Right lobe of liver (tissue), 6 donors: ENCODE results near the gene EVA1A. TPM values are rescaled to one million over a fixed set of nuclear protein-coding genes. Genes with fewer than 3 reads are reported as not detected.

Source experiments
- ATAC-seq, 4 donors: fragments of 200-7000 bp; cut with Tn5 transposase; one replicate each; pipeline ENCODE4 v1.9.1; 2020; ENCODE audit warnings: mild to moderate bottlenecking in 4 of 4, moderate library complexity in 4 of 4
- DNase-seq, 3 donors: peaks; one replicate each; pipeline ENCODE4 v3.0.0-alpha.2; 2020
- H3K27ac ChIP-seq, 3 donors: fragments of 200-600 bp; one replicate each; pipeline ENCODE4 v1.8.0; 2022
- H3K27me3 ChIP-seq, 2 donors: fragments of 200-600 bp; one replicate each; pipeline ENCODE4 v1.8.0; 2022
- H3K36me3 ChIP-seq, 4 donors: fragments of 200-600 bp; sonication (generic) in 1 of 4; one replicate each; pipeline versions ENCODE4 v1.5.1 to v1.8.0; 2017 to 2022; ENCODE audit warnings: control low read depth in 1 of 4
- H3K4me1 ChIP-seq, 4 donors: fragments of 200-600 bp; sonication (generic) in 1 of 4; one replicate each; pipeline versions ENCODE4 v1.5.1 to v1.8.0; 2017 to 2022; ENCODE audit warnings: control low read depth in 1 of 4
- H3K4me3 ChIP-seq, 3 donors: fragments of 200-600 bp; one replicate each; pipeline ENCODE4 v1.8.0; 2022
- H3K9me3 ChIP-seq, 4 donors: fragments of 200-600 bp; sonication (generic) in 1 of 4; one replicate each; pipeline versions ENCODE4 v1.5.1 to v1.8.0; 2017 to 2022; ENCODE audit warnings: control low read depth in 1 of 4
- POLR2A ChIP-seq: fragments of 450-650 bp; IDR thresholded peaks from one replicate; pipeline ENCODE4 v1.6.1; 2017; ENCODE audit warnings: antibody characterized with exemption, mild to moderate bottlenecking
- WGBS: methylation state at CpG from one replicate; pipeline ENCODE4 v1.1.6; 2018; ENCODE audit warnings: low coverage, low lambda C conversion rate; ENCODE audit not compliant: insufficient coverage; ENCODE audit errors: missing lambda C conversion rate; 5-methylcytosine and 5-hydroxymethylcytosine counted together
- intact Hi-C, 2 donors: fragments of 100-400 bp; cut with DNase I; formaldehyde crosslinking; loops; one replicate each; pipeline versions ENCODE4 v1.11.2 to v1.14.1; 2022
- total RNA-seq, 6 experiments: library from RNA; depleted of rRNA in 2 of 6; stranded (reverse); fragments of >200 nt in 2 of 6; fragmentation: NEBNext Ultra II Directional in 3 of 6; extraction: Animal tissue kit (Norgen Biotek cat#: 25700) in 3 of 6; gene quantifications; one replicate each; pipeline versions ENCODE4 v1.1.0 to v1.2.4, GENCODE V29; 2016 to 2023
- TF ChIP-seq, protein P1 (sequence below), 4 donors: fragments of 200-600 bp in 3 of 4; fragments of 450-650 bp in 1 of 4; IDR thresholded peaks; one replicate each; pipeline versions ENCODE4 v1.5.1 to v1.8.0; 2016 to 2022; ENCODE audit warnings: antibody characterized with exemption in 4 of 4, mild to moderate bottlenecking in 2 of 4
- donor health status: DM: no; HTN: yes; CAD: no.
- donor health status: DM: no; HTN: no; CAD: no.
- donor health status: DM: no; HTN: no; CAD: no.
- donor health status: DM: no; HTN: yes; CAD: no.
- donor health status: DM: no; HTN: yes; CAD: no.

EVA1A gene
- total RNA-seq, 6 experiments from 2014 or later, result 30.6 to 125 (median 74.5) TPM

DNA sequence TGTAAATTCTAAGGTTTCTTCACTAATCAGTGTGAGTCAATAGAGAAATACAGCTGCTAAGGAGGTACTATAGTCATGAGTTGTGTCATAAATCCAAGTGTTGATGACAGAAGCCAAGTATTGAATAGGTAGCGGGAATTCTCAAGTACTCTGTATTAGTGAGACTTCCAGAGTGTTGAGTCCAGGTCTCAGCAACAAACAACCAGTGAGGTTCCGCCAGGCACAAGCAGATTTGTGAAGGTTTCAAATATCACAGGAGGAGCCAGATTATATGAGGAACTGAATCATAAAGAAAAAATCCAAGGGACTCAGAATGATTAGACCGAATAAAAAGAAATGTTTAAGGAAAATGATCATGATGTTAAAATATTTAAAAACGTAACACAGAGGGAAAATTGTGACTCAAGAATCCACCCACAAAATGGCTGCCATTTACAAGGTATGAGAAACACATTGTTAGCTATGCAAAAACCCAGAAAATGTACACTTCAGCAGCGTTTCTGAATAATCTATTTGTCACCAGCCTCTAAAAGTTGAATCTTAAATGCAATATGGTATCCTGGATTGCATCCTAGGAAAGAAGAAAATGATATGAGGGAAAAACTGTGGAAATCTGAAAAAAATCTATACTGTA is 27.3 kb upstream of the EVA1A start:
- 85% methylated on average over 4 of the region's 5 CpGs for WGBS

DNA sequence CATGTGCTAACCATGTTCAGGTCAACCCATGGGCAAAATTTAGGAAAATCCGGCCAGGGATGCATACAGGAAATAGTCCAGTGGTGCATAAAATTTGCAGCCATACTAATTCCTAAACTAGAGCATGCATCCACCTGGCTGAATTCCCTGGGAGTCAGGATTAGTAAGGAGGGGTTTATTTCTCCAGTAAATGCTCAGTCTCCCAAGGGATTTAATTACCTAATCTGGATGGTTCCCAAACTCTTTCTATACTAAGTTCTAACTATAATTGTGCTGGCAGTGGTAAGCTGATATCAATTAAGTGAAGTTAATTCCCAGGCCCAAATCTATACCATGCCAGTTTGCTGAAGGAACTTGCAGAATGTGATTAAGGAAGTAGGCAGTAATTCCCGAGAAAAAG is 26.2 kb upstream of the EVA1A start:
- Histone ChIP-seq H3K9me3 (peaks cover 0 to 3% (median 0%) of the 10 kb centered on the region in 4 donors), H3K27me3 (no peaks in the 10 kb centered on the region), H3K36me3 (no peaks in the 10 kb centered on the region), H3K4me1 (no peaks in the 10 kb centered on the region), H3K4me3 (no peak overlapping the region), H3K27ac (no peak overlapping the region)
- DNase-seq (no peak), ATAC-seq (no peak)
- TF ChIP-seq, protein P1, sequence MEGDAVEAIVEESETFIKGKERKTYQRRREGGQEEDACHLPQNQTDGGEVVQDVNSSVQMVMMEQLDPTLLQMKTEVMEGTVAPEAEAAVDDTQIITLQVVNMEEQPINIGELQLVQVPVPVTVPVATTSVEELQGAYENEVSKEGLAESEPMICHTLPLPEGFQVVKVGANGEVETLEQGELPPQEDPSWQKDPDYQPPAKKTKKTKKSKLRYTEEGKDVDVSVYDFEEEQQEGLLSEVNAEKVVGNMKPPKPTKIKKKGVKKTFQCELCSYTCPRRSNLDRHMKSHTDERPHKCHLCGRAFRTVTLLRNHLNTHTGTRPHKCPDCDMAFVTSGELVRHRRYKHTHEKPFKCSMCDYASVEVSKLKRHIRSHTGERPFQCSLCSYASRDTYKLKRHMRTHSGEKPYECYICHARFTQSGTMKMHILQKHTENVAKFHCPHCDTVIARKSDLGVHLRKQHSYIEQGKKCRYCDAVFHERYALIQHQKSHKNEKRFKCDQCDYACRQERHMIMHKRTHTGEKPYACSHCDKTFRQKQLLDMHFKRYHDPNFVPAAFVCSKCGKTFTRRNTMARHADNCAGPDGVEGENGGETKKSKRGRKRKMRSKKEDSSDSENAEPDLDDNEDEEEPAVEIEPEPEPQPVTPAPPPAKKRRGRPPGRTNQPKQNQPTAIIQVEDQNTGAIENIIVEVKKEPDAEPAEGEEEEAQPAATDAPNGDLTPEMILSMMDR (IDR thresholded peaks at IDR 0.05), result no peak
- no peak for TF ChIP-seq POLR2A
- intact Hi-C loops, result no loop called here
- 92% methylated on average over 2 of the region's 2 CpGs for WGBS

More for the DNA sequence above, 27.3 kb upstream of the EVA1A start:
- ATAC-seq (no peak), DNase-seq (no peak)
- no peaks in the 10 kb centered on the region for H3K36me3 ChIP-seq
- intact Hi-C loops, result no loop called here
- H3K27me3 ChIP-seq, result no peaks in the 10 kb centered on the region
- H3K9me3 ChIP-seq, result peaks cover 0 to 3% (median 0%) of the 10 kb centered on the region in 4 donors
- H3K4me3 ChIP-seq, result no peak overlapping the region
- no peaks in the 10 kb centered on the region for H3K4me1 ChIP-seq
- H3K27ac ChIP-seq, result no peak overlapping the region
- TF ChIP-seq, protein P1 (IDR thresholded peaks at IDR 0.05), result no peak
- TF ChIP-seq POLR2A, result no peak

DNA sequence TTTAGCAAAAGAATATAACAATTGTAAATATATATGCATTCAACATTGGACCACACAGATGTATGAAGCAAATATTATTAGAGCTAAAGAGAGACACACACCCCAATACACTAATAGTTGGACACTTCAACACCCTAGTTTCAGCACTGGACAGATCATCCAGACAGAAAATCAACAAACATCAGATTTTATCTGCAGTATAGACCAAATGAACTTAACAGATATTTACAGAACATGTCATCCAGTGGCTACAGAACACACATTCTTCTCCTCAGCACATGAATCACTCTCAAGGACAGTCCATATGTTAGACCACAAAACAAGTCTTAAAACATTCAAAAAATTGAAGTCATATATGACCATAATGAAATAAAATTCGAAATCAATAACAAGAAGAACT is 22.1 kb upstream of the EVA1A start:
- H3K4me3 ChIP-seq, result no peak overlapping the region
- no peaks in the 10 kb centered on the region for H3K36me3 ChIP-seq
- TF ChIP-seq, protein P1 (IDR thresholded peaks at IDR 0.05), result no peak
- TF ChIP-seq POLR2A, result no peak
- H3K4me1 ChIP-seq, result peaks cover 0 to 6% (median 0%) of the 10 kb centered on the region in 4 donors
- no peaks in the 10 kb centered on the region for H3K27me3 ChIP-seq
- intact Hi-C loops, result no loop called here
- no peak for ATAC-seq
- DNase-seq, result no peak
- H3K9me3 ChIP-seq, result peaks cover 0 to 3% (median 0%) of the 10 kb centered on the region in 4 donors
- no peak overlapping the region for H3K27ac ChIP-seq
- WGBS, result 55% methylated on average over 1 of the region's 1 CpG

DNA sequence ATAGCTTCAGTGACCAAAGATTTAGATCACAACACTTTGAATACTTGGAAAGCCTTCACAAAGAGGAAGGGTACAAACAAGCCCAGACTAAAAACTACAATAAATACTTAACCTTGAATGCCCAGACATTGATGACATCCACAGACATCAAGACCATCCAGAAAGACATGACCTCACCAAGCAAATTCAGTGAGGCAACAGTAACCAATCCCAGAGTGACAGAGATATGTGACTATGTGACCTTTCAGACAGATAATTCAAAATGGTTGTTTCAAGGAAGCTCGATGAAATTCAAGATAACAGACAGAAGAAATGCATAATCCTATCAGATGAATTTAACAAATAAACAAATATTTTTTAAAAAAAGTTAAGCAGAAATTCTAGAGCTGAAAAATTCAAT is 19.9 kb upstream of the EVA1A start:
- no peak for TF ChIP-seq POLR2A
- TF ChIP-seq, protein P1 (IDR thresholded peaks at IDR 0.05), result no peak
- Histone ChIP-seq H3K36me3 (no peaks in the 10 kb centered on the region), H3K4me3 (no peak overlapping the region), H3K4me1 (peaks cover 0 to 19% (median 0%) of the 10 kb centered on the region in 4 donors), H3K27me3 (no peaks in the 10 kb centered on the region), H3K27ac (no peak overlapping the region), H3K9me3 (peaks cover 0 to 3% (median 0%) of the 10 kb centered on the region in 4 donors)
- intact Hi-C loops, result no loop called here
- ATAC-seq (no peak), DNase-seq (no peak)
- WGBS, result 75% methylated on average over 1 of the region's 1 CpG
